ENCODE results near the gene PBRM1.

- TF ChIP-seq CTCF (IDR thresholded peaks at IDR 0.05) (no peak), POLR2A (IDR thresholded peaks at IDR 0.05) (no peak)
Observed at GRCh38 chr3:52697632-52697965, 11.9 kb upstream of the PBRM1 start.
